ENCODE measurements around the gene SSRP1. TPM values are rescaled to one million over a fixed set of nuclear protein-coding genes. Genes with fewer than 3 reads are reported as not detected.
A peak's percentile ranks its signal among the peaks of the same experiment; 100 is the strongest.

SSRP1 gene
- total RNA-seq, result 10 to 100 TPM; 30.5 to 44.9 (median 35.4) TPM
- 10 to 100 TPM; 22.6 to 73.2 TPM for polyA plus RNA-seq
- long read RNA-seq, donor 1, transcript SSRP1-201 (17 exons, 2,819 nt), result major isoform, 20 of 44 reads
- long read RNA-seq, donor 1, partial matches to known transcripts, result 22 of 44 reads
- long read RNA-seq, donor 1, other reads (novel, unspliced or antisense), result 2 of 44 reads
- long read RNA-seq, donor 2, transcript SSRP1-201 (17 exons, 2,819 nt), result major isoform, 20 of 44 reads
- long read RNA-seq, donor 2, partial matches to known transcripts, result 21 of 44 reads
- long read RNA-seq, donor 2, other reads (novel, unspliced or antisense), result 3 of 44 reads
- long read RNA-seq, donor 3, transcript SSRP1-201 (17 exons, 2,819 nt), result major isoform, 8 of 42 reads
- long read RNA-seq, donor 3, partial matches to known transcripts, result 32 of 42 reads
- long read RNA-seq, donor 3, other reads (novel, unspliced or antisense), result 2 of 42 reads

- peak within 1 kb of the TSS; percentile 60 to 97 (median 84) for H3K4me3 ChIP-seq
- DNase-seq, result peak; percentile 89 to 91
- peaks cover 0 to 7% (median 0%) of the 10 kb centered on the region in 7 donors for H3K27me3 ChIP-seq
- H3K36me3 ChIP-seq, result peaks cover 0 to 41% (median 24%) of the 10 kb centered on the region in 9 donors
- peaks cover 6 to 24% (median 16%) of the 10 kb centered on the region in 9 donors for H3K4me1 ChIP-seq
- ATAC-seq, result peak; percentile 97 to 99 (median 98)
- intact Hi-C loops (cut with DNase I), result no loop called here
- H3K9me3 ChIP-seq, result no peaks in the 10 kb centered on the region
- peak within 1 kb of the TSS; percentile 15 to 93 (median 90) for H3K27ac ChIP-seq
- 0 to 1% methylated on average over 67 to 69 of the region's 69 CpGs for WGBS, 2 donors
- peak in 1 of 9 donors; percentile 18 for TF ChIP-seq CTCF (IDR thresholded peaks at IDR 0.05)
Observed at GRCh38 chr11:57335343-57336110, at the start of gene SSRP1. Gene SSRP1, minus strand, starts transcription at chr11:57335892. Its CDS starts 771 bp downstream, at chr11:57335121.

- Histone ChIP-seq H3K36me3 (no peaks in the 10 kb centered on the region), H3K9me3 (no peaks in the 10 kb centered on the region), H3K4me1 (no peaks in the 10 kb centered on the region), H3K27me3 (peaks cover 0 to 10% (median 0%) of the 10 kb centered on the region in 7 donors), H3K4me3 (no peak within 1 kb of the TSS), H3K27ac (no peak within 1 kb of the TSS)
- no peak for ATAC-seq
- intact Hi-C loops (cut with DNase I), result no loop called here
- TF ChIP-seq CTCF (IDR thresholded peaks at IDR 0.05), result no peak
- DNase-seq, result no peak
- WGBS, 2 donors, result 68 to 74% methylated on average over 2 of the region's 2 CpGs
Observed at GRCh38 chr11:57380975-57381374, 45.3 kb upstream of the SSRP1 start, which contains the start of gene PRG3. Gene PRG3, minus strand, starts transcription at chr11:57381150. Its CDS starts 442 bp downstream, at chr11:57380708.

DNA sequence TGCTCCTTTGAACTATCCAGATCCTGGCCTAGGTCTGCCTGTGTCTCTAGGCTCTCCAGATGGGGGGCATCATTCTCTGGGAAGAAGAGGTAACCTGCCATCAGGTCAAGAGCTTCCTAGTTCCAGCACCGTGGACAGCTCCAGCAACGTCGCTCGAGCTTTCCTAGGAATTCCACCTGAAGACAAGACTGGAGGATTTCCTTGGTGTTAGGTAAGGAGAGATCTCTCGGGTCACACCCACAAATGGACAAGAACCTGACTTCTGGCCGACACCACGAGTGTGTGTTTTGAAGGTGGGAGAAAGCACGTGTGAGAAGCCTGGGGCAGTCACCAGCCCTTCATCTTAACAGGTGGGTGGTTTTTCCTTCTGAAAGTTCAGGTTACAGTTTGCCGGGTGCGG, 44.0 kb upstream of the SSRP1 start:
- Histone ChIP-seq H3K4me1 (peaks cover 0 to 6% (median 0%) of the 10 kb centered on the region in 9 donors), H3K4me3 (no peak overlapping the region), H3K36me3 (no peaks in the 10 kb centered on the region), H3K9me3 (no peaks in the 10 kb centered on the region), H3K27me3 (peaks cover 0 to 10% (median 0%) of the 10 kb centered on the region in 7 donors), H3K27ac (no peak overlapping the region)
- DNase-seq (no peak), ATAC-seq (no peak)
- 25% methylated on average over 10 of the region's 10 CpGs for WGBS, 2 donors
- intact Hi-C loops (cut with DNase I), result no loop called here
- TF ChIP-seq CTCF (IDR thresholded peaks at IDR 0.05), result no peak

GRCh38 chr11:57378186-57378585, 42.5 kb upstream of the SSRP1 start:
- intact Hi-C loops (cut with DNase I), result no loop called here
- ATAC-seq (no peak), DNase-seq (no peak)
- Histone ChIP-seq H3K4me1 (peaks cover 0 to 12% (median 3%) of the 10 kb centered on the region in 9 donors), H3K36me3 (no peaks in the 10 kb centered on the region), H3K9me3 (no peaks in the 10 kb centered on the region), H3K27ac (no peak overlapping the region), H3K4me3 (no peak overlapping the region), H3K27me3 (peaks cover 0 to 10% (median 0%) of the 10 kb centered on the region in 7 donors)
- TF ChIP-seq CTCF (IDR thresholded peaks at IDR 0.05), result no peak
